HEK293 (cell line): ENCODE measurements around the gene ADAMTS19.

Experiments
- CTCF ChIP-seq: fragments of 450-650 bp; formaldehyde crosslinking; IDR thresholded peaks from 2 replicates; pipeline ENCODE4 v1.5.1; 2016; ENCODE audit warnings: missing biosample characterization, missing genetic modification characterization
- ZNF24 ChIP-seq: fragments of 450-650 bp; formaldehyde crosslinking; IDR thresholded peaks from 2 replicates; pipeline ENCODE4 v1.5.1; 2016; ENCODE audit warnings: missing biosample characterization, missing genetic modification characterization
- ZNF274 ChIP-seq, 2 experiments: fragments of 200-500 bp in 1 of 2; fragments of 450-650 bp in 1 of 2; sonication (Bioruptor generic) in 1 of 2; formaldehyde crosslinking in 1 of 2; IDR thresholded peaks; 2 replicates each; pipeline versions ENCODE4 v1.5.1 to v1.6.1; 2014 to 2016; ENCODE audit warnings: borderline replicate concordance in 1 of 2, inconsistent platforms in 1 of 2, low read length in 1 of 2, missing biosample characterization in 1 of 2, missing genetic modification characterization in 1 of 2
- ZNF629 ChIP-seq: fragments of 450-650 bp; formaldehyde crosslinking; IDR thresholded peaks from 2 replicates; pipeline ENCODE4 v1.5.1; 2017; ENCODE audit warnings: missing biosample characterization, missing genetic modification characterization
- ZNF707 ChIP-seq: fragments of 450-650 bp; formaldehyde crosslinking; IDR thresholded peaks from 2 replicates; pipeline ENCODE4 v1.5.1; 2016; ENCODE audit warnings: missing biosample characterization, missing genetic modification characterization

- TF ChIP-seq ZNF24 (tag by site-specific recombination) (no peak), ZNF274 (IDR thresholded peaks at IDR 0.05; ENCODE audit: low read length) (no peak), ZNF274 (tag by site-specific recombination; IDR thresholded peaks at IDR 0.05; ENCODE audit: borderline replicate concordance) (no peak), ZNF707 (tag by site-specific recombination) (no peak), ZNF629 (tag by site-specific recombination) (no peak), CTCF (tag by site-specific recombination) (no peak)
These were observed 211.9 kb downstream of the ADAMTS19 start for GRCh38 chr5:129672006-129672405.
